Transverse colon (tissue), 4 donors: ENCODE data around the gene PLCD4. TPM values are rescaled to one million over a fixed set of nuclear protein-coding genes. Genes with fewer than 3 reads are reported as not detected.

Source experiments
- DNase-seq: peaks from one replicate; pipeline ENCODE4 v3.0.0-alpha.2; 2019
- H3K27ac ChIP-seq, 4 donors: fragments of 200-600 bp; sonication (generic); 2 replicates each; pipeline ENCODE4 v1.5.1; 2016 to 2018; ENCODE audit warnings: inconsistent platforms in 4 of 4
- H3K27me3 ChIP-seq: fragments of 200-600 bp; sonication (generic); 2 replicates; pipeline ENCODE4 v1.5.1; 2017; ENCODE audit warnings: inconsistent platforms
- H3K36me3 ChIP-seq, 4 donors: fragments of 200-600 bp; sonication (generic); 2 replicates each; pipeline ENCODE4 v1.5.1; 2017 to 2019; ENCODE audit warnings: inconsistent platforms in 4 of 4
- H3K4me1 ChIP-seq, 4 donors: fragments of 200-600 bp; sonication (generic); 2 replicates each; pipeline ENCODE4 v1.5.1; 2017 to 2020; ENCODE audit warnings: inconsistent platforms in 4 of 4
- H3K4me3 ChIP-seq, 4 donors: fragments of 200-600 bp; sonication (generic); 1 replicate in 1 of 4; 2 replicates in 3 of 4; pipeline versions ENCODE4 v1.5.1 to v1.6.1; 2017 to 2019; ENCODE audit warnings: inconsistent platforms in 4 of 4
- H3K9me3 ChIP-seq, 2 donors: fragments of 200-600 bp; sonication (generic); 2 replicates each; pipeline ENCODE4 v1.5.1; 2017 to 2019; ENCODE audit warnings: inconsistent platforms in 2 of 2
- CTCF ChIP-seq, 5 experiments: fragments of 200-600 bp in 3 of 5; fragments of 450-650 bp in 2 of 5; sonication (generic) in 3 of 5; IDR thresholded peaks; 1 replicate in 2 of 5; 2 replicates in 3 of 5; pipeline ENCODE4 v1.5.1; 2016 to 2017; ENCODE audit warnings: antibody characterized with exemption in 5 of 5, inconsistent platforms in 3 of 5, mild to moderate bottlenecking in 2 of 5, moderate library complexity in 1 of 5
- EP300 ChIP-seq: sonication (generic); formaldehyde crosslinking; IDR thresholded peaks from one replicate; pipeline ENCODE4 v1.6.1; 2017; ENCODE audit warnings: antibody characterized with exemption, low read depth
- POLR2A ChIP-seq: fragments of 450-650 bp; IDR thresholded peaks from one replicate; pipeline ENCODE4 v1.6.1; 2016; ENCODE audit warnings: antibody characterized with exemption, mild to moderate bottlenecking, moderate library complexity
- POLR2AphosphoS5 ChIP-seq, 3 donors: sonication (generic); formaldehyde crosslinking; IDR thresholded peaks; one replicate each; pipeline ENCODE4 v1.6.1; 2016; ENCODE audit warnings: antibody characterized with exemption in 3 of 3
- WGBS, 2 donors: methylation state at CpG; one replicate each; pipeline ENCODE4 v1.1.5; 2018; ENCODE audit warnings: low coverage in 1 of 2; 5-methylcytosine and 5-hydroxymethylcytosine counted together
- in situ Hi-C, 4 donors: fragments of 200-750 bp; cut with MboI; loops; one replicate each; pipeline versions ENCODE4 v1.15.0 to v1.15.1; 2017; ENCODE audit warnings: low sequenced_read_pairs in 3 of 4, low pct_ligation_motif_present in 1 of 4, low pct_unique_long_range_greater_than_20kb in 1 of 4
- intact Hi-C: fragments of 100-400 bp; cut with DNase I; formaldehyde crosslinking; loops from one replicate; pipeline ENCODE4 v1.15.1; 2023; ENCODE audit warnings: low total_unique reads
- total RNA-seq, 4 donors: library from RNA; depleted of rRNA; stranded (reverse); fragments of >200 nt; gene quantifications; one replicate each; pipeline ENCODE4 v1.1.0, GENCODE V29; 2016

The PLCD4 gene
- total RNA-seq, 4 donors from 2014 or later, result 0.20 to 8.2 (median 4.7) TPM

GRCh38 chr2:218663901-218664300 is 56.2 kb downstream of the PLCD4 start:
- Histone ChIP-seq H3K27me3 (no peaks in the 10 kb centered on the region), H3K36me3 (peaks cover 0 to 39% (median 20%) of the 10 kb centered on the region in 4 donors), H3K4me3 (no peak overlapping the region), H3K27ac (no peak overlapping the region), H3K9me3 (no peaks in the 10 kb centered on the region), H3K4me1 (peaks cover 6 to 10% (median 7%) of the 10 kb centered on the region in 4 donors)
- in situ Hi-C loops, result no loop called here
- intact Hi-C loops, result no loop called here
- TF ChIP-seq CTCF (IDR thresholded peaks at IDR 0.05) (no peak), EP300 (no peak), POLR2A (no peak), POLR2AphosphoS5 (IDR thresholded peaks at IDR 0.05) (no peak)
- WGBS, 2 donors, result 85% methylated on average over 15 of the region's 15 CpGs; no CpG with 5 or more reads in 1 of the 2 donors
- no peak for DNase-seq

- TF ChIP-seq POLR2A (no peak), POLR2AphosphoS5 (IDR thresholded peaks at IDR 0.05) (no peak), CTCF (IDR thresholded peaks at IDR 0.05) (no peak), EP300 (no peak)
- in situ Hi-C loops (no loop called here), intact Hi-C loops (no loop called here)
- WGBS, 2 donors, result 94 to 96% methylated on average over 6 to 7 of the region's 7 CpGs
- Histone ChIP-seq H3K9me3 (no peaks in the 10 kb centered on the region), H3K4me3 (no peak overlapping the region), H3K4me1 (peaks cover 6 to 9% (median 7%) of the 10 kb centered on the region in 4 donors), H3K27me3 (no peaks in the 10 kb centered on the region), H3K36me3 (peaks cover 0 to 39% (median 20%) of the 10 kb centered on the region in 4 donors), H3K27ac (no peak overlapping the region)
- no peak for DNase-seq
Measured at GRCh38 chr2:218664653-218665052, 57.0 kb downstream of the PLCD4 start.

- intact Hi-C loops, result no loop called here
Measured at GRCh38 chr2:218671097-218671653, 63.5 kb downstream of the PLCD4 start.

More at GRCh38 chr2:218671097-218671653, 63.5 kb downstream of the PLCD4 start:
- Histone ChIP-seq H3K9me3 (no peaks in the 10 kb centered on the region), H3K36me3 (peaks cover 0 to 14% (median 2%) of the 10 kb centered on the region in 4 donors), H3K27me3 (no peaks in the 10 kb centered on the region), H3K27ac (peak overlapping the region; percentile 73 to 84 (median 83)), H3K4me3 (peak overlapping the region; percentile 39 to 79 (median 72)), H3K4me1 (peaks cover 12 to 17% (median 16%) of the 10 kb centered on the region in 4 donors)
- in situ Hi-C loops, result no loop called here
- DNase-seq, result no peak
- no peak for TF ChIP-seq CTCF (IDR thresholded peaks at IDR 0.05)
- TF ChIP-seq POLR2A, result no peak
- TF ChIP-seq POLR2AphosphoS5 (IDR thresholded peaks at IDR 0.05), result no peak
- TF ChIP-seq EP300, result no peak
- 40 to 53% methylated on average over 8 to 12 of the region's 12 CpGs for WGBS, 2 donors
